ENCODE data around the gene KISS1R. TPM values are rescaled to one million over a fixed set of nuclear protein-coding genes. Genes with fewer than 3 reads are reported as not detected.

KISS1R gene
- total RNA-seq, 1 experiment from 2014 or later = 16.6 TPM

GRCh38 chr19:903266-903797 lies 13.8 kb upstream of the KISS1R start:
- no peak for TF ChIP-seq CTCF (IDR thresholded peaks at IDR 0.05; ENCODE audit: insufficient read depth in 1 of 2, low read depth in 1 of 2, low read length in 1 of 2, severe bottlenecking in 1 of 2, unreplicated experiment in 1 of 2)
- Mint-ChIP-seq H3K36me3 (ENCODE audit: insufficient read depth, unreplicated experiment) (peaks cover 20% of the 10 kb centered on the region), H3K9me3 (ENCODE audit: unreplicated experiment) (no peaks in the 10 kb centered on the region), H3K4me3 (ENCODE audit: unreplicated experiment) (no peak overlapping the region), H3K4me1 (ENCODE audit: low read depth, unreplicated experiment) (no peaks in the 10 kb centered on the region), H3K27ac (ENCODE audit: unreplicated experiment) (no peak overlapping the region), H3K27me3 (ENCODE audit: insufficient read depth, unreplicated experiment) (no peaks in the 10 kb centered on the region)
- H3K27me3 ChIP-seq (replicated peaks; ENCODE audit: control insufficient read depth, insufficient read depth, low read length) = no peaks in the 10 kb centered on the region
- no peaks in the 10 kb centered on the region for H3K4me1 ChIP-seq
- H3K4me3 ChIP-seq (ENCODE audit: low read depth, low read length) = no peak overlapping the region
- no TSS peak for BruUV-seq (replicated peaks)
- H3K36me3 ChIP-seq (ENCODE audit: control insufficient read depth, insufficient read depth, low read length) = no peaks in the 10 kb centered on the region
- intact Hi-C loops (cut with micrococcal nuclease; ENCODE audit: unreplicated experiment) = no loop called here
- DNase-seq = no peak
- CTCF ChIA-PET = interaction anchor here (1.0 kb wide), 1 partner anchor 296 kb away, joined by 3 read pairs; no protein-coding TSS in a partner anchor
- H3K9me3 ChIP-seq = no peaks in the 10 kb centered on the region
- POLR2A ChIA-PET = no interaction called here

GRCh38 chr19:904545-904944 lies 12.6 kb upstream of the KISS1R start:
- BruUV-seq (replicated peaks) = no TSS peak
- H3K9me3 Mint-ChIP-seq (ENCODE audit: unreplicated experiment) = no peaks in the 10 kb centered on the region
- ChIA-PET CTCF (interaction anchor here (0.6 kb wide), 1 partner anchor 137 kb away, joined by 3 read pairs; no protein-coding TSS in a partner anchor), POLR2A (no interaction called here)
- no peaks in the 10 kb centered on the region for H3K27me3 Mint-ChIP-seq (ENCODE audit: insufficient read depth, unreplicated experiment)
- Histone ChIP-seq H3K4me1 (no peaks in the 10 kb centered on the region; the same call in 1 of the 2 replicates), H3K4me3 (ENCODE audit: low read depth, low read length) (no peak overlapping the region), H3K27me3 (replicated peaks; ENCODE audit: control insufficient read depth, insufficient read depth, low read length) (no peaks in the 10 kb centered on the region), H3K9me3 (no peaks in the 10 kb centered on the region), H3K36me3 (ENCODE audit: control insufficient read depth, insufficient read depth, low read length) (no peaks in the 10 kb centered on the region)
- peaks cover 3% of the 10 kb centered on the region for H3K4me1 Mint-ChIP-seq (ENCODE audit: low read depth, unreplicated experiment)
- H3K27ac Mint-ChIP-seq (ENCODE audit: unreplicated experiment) = no peak overlapping the region
- intact Hi-C loops (cut with micrococcal nuclease; ENCODE audit: unreplicated experiment) = no loop called here
- H3K36me3 Mint-ChIP-seq (ENCODE audit: insufficient read depth, unreplicated experiment) = peaks cover 20% of the 10 kb centered on the region
- no peak overlapping the region for H3K4me3 Mint-ChIP-seq (ENCODE audit: unreplicated experiment)
- no peak for TF ChIP-seq CTCF (IDR thresholded peaks at IDR 0.05; ENCODE audit: insufficient read depth in 1 of 2, low read depth in 1 of 2, low read length in 1 of 2, severe bottlenecking in 1 of 2, unreplicated experiment in 1 of 2)
- DNase-seq = no peak

- Histone ChIP-seq H3K36me3 (ENCODE audit: control insufficient read depth, insufficient read depth, low read length) (no peaks in the 10 kb centered on the region), H3K9me3 (no peaks in the 10 kb centered on the region), H3K4me3 (ENCODE audit: low read depth, low read length) (no peak overlapping the region), H3K4me1 (no peaks in the 10 kb centered on the region; the same call in 1 of the 2 replicates), H3K27me3 (replicated peaks; ENCODE audit: control insufficient read depth, insufficient read depth, low read length) (no peaks in the 10 kb centered on the region)
- POLR2A ChIA-PET = no interaction called here
- no peak for TF ChIP-seq CTCF (IDR thresholded peaks at IDR 0.05; ENCODE audit: insufficient read depth in 1 of 2, low read depth in 1 of 2, low read length in 1 of 2, severe bottlenecking in 1 of 2, unreplicated experiment in 1 of 2)
- no peak for DNase-seq
- Mint-ChIP-seq H3K4me1 (ENCODE audit: low read depth, unreplicated experiment) (peaks cover 7% of the 10 kb centered on the region), H3K9me3 (ENCODE audit: unreplicated experiment) (no peaks in the 10 kb centered on the region), H3K36me3 (ENCODE audit: insufficient read depth, unreplicated experiment) (peaks cover 20% of the 10 kb centered on the region), H3K27me3 (ENCODE audit: insufficient read depth, unreplicated experiment) (no peaks in the 10 kb centered on the region), H3K4me3 (ENCODE audit: unreplicated experiment) (no peak overlapping the region), H3K27ac (ENCODE audit: unreplicated experiment) (no peak overlapping the region)
- intact Hi-C loops (cut with micrococcal nuclease; ENCODE audit: unreplicated experiment) = no loop called here
- BruUV-seq (replicated peaks) = no TSS peak
- CTCF ChIA-PET = no interaction called here
Measured at GRCh38 chr19:906480-906879, 10.7 kb upstream of the KISS1R start.
